ENCODE results near the gene PEF1.

Gene PEF1

DNA sequence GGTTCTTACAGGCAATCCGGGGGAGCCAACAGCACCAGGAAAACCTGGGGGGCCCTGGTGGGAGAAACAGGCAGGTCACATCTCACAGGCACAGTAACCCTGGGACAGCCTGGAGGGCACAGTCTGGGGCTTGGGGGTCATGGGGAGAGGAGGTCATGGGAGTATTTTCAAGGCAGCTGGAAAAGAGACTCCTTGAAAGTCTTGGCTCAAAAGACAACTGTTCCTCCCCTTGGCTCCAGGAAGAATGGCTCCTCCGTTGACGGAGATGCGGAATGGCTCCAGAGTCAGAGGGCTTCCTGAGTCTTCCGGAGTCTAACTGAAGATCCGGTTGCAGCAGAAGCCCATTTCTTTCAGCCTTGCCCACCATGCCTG is 25.9 kb upstream of the PEF1 start:
- DNase-seq: no peak

- peak; percentile 95 for DNase-seq
Measured at GRCh38 chr1:31669786-31670592, 25.3 kb upstream of the PEF1 start.

DNA sequence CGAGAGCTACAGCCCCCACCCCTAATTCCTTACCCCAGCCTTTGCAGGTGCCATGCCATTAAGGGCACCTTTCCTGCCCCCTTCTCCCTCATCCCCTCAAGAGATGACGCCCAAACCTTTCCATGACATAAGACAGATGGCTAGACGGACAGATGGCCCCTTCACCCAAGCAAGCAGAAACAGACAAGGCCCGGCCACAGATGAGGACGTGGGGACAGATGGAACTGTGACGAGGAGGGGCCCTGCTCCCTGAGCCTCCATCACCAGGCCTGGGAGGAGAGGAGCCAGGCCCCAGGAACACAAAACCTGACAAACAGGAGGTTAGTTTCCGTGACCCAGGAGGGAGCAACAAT is 24.7 kb upstream of the PEF1 start:
- DNase-seq: no peak

DNA sequence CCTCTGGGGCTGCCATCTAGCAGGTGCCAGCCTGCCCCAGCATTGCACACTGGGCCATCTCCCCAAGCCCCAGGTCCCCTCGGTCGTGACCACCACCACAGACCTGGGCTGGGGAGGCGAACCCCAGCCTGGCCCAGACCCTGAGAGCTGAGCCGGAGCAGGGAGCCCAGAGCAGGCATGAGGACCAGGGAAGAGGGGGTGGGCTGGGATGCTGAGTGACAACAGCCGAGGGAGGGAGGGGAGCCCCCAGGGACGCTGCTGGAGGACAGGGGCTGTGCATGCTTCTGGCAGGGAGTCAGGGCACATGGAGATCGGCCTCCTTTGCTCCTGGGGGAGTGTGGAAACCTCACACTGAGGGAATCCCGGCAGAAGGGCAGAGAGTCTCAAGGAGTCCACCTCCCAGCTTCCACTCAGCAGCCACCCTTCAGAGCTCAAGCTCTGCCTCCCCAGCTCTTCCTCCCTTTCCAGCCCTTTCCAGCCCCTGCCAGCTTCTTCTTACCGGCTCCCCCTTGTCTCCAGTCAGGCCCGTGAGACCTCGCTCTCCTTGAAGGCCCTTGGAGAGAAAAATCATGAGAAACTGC is 23.7 kb upstream of the PEF1 start:
- no peak for DNase-seq

- DNase-seq: no peak
Measured at GRCh38 chr1:31667065-31667785, 22.5 kb upstream of the PEF1 start.

DNA sequence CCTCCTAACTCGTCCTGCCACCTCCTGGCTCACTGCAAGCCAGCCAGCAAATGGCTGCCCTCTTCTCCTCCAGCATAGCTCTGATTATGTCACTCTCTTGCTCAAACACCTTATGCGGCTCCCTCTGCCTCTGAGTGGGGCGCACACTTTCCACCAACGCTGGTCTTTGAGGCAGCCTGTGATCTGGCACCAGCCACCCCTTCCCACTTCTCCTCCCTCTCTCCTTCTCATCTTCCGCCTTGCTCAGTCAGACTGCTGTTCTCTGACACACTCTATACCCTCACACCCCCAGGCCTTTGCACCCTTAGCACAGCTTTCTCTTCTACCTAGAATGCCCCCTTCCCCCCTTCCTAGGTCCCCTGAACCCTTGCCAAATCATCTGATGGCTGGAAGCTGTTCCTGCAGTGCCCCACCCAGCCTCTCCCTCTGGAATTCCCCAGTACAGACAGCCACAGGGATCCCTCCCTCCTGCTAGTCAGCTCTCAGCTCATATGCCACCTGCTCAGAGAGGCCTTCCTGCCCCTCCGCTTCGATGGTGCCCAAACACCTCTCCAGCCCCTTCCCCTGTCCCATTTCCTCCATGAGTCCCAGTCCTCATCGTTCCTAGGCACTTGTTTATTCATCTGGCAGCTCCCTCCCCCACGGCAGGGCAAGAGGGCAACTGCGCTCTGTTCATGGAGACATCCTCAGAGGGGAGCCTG is 21.7 kb upstream of the PEF1 start:
- no peak for DNase-seq

DNA sequence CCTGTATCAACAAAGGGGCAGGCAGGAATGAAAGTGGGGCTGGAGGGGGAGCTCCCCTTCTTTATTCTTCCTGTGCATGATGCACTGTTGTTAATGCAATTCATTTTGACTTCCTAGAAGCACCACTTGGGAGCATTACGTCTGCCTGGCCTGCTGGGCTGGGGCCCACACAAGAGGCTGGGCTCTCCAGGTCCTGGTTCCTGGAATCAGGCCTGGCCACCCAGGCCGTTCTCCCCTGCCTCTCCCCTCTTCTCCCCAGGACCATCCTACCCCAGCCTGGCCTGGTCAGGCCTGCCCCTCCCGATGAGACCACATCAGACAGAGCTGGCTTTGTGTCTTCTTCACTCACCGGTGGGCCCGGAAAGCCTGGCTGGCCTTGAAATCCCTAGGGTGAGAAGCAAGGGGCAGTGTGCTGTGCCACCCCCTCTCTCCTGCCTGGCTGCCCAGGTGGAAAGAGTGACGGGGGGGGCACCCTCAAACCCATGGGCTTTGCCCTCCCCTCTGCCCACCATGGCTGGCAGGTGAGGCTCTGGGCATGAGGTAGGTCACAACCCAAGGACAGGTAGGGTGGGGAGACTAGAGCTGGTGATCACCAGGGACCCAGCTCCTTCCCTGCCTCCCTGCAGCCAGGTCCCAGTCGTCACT is 20.7 kb upstream of the PEF1 start:
- no peak for DNase-seq

DNA sequence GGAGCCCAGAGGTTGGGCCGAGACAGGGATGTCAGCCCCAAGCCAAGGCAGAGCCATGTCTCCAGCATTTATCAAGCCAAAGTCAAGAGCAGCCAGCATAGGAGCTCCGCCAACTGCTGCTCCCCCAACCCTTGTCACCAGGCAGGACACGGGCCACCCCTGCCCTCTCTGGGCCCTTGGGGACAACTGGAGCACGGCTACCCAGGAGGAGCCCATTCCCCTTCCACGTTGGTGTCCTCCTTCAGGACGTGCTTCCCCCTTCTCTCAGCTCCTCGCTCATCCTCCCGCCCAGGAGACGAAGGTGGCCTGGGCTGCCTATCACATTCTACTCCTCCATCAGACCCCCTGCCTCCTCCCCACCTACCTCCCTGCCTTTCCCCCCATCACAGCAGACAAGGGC is 19.9 kb upstream of the PEF1 start:
- no peak for DNase-seq

DNA sequence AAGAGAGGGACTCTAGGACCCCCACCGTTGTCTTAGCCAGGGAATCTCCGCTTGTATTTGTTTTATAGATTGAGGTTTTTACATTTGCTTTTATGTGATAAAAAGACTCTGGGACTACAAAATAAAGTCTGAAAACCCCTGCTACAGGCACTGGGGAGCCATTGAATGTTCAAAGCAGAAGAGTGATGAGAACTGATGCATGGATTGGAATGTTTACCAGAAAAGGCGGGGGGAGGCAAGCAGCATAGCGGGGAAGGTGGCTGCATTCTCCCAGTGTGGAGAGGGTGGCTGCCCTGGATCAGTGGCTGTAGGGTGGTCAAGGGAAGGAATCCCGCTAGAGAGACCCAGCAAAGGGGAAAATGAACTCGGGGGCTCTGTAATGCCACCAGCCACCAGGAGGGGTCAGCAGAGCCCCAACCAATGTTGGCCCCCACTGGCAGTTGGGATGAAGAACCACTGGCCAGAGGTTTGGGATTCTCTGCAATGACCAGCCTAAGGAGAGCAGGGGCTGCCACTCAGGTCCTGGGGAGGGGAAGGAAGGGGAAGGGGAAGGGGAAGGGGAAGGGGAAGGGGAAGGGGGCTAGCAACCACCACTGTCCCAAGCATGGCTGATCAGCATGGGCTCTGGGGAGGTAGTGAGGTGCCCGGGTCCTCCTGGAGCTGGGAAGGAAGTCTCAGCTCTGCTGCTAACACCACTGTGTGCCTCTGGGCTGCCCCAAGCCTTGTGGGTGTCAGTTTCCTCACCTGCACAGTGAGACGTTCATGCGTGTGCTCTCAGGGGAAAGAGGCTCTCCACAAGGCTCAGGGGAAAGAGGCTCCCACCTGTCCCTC is 19.2 kb upstream of the PEF1 start:
- peak; percentile 29 for DNase-seq

GRCh38 chr1:31662463-31662862 is 17.8 kb upstream of the PEF1 start:
- DNase-seq: no peak

GRCh38 chr1:31661856-31662255 is 17.2 kb upstream of the PEF1 start:
- no peak for DNase-seq

DNA sequence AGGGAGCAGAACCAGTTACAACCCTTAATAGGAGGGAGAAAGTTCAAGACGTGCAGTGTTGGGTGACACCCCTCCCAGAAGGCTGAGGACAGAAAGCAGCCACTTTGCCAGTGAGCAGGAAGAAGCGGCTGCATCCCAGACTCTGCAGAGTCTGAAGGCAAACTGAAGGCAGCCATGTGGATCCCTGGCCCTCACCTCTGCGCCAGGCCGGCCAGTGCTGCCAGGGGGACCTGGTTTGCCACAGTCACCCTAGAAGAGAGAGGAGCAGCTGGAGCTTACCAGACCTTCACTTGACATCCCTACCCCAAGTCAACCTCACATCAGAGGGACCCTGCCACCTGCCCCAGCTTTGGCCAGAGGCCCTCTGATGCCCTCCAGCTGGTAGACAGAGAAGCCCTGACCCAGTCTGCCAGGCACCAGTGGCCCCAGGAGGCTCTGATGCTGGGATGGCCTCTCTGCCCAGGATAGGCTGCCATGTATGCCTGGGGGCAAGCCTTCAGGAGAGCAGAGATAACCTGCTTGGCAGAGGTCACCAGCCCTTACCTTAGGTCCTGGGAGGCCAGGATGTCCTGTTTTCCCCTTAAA is 16.3 kb upstream of the PEF1 start:
- DNase-seq: no peak

- no peak for DNase-seq
Measured at GRCh38 chr1:31659889-31660288, 15.2 kb upstream of the PEF1 start.

DNA sequence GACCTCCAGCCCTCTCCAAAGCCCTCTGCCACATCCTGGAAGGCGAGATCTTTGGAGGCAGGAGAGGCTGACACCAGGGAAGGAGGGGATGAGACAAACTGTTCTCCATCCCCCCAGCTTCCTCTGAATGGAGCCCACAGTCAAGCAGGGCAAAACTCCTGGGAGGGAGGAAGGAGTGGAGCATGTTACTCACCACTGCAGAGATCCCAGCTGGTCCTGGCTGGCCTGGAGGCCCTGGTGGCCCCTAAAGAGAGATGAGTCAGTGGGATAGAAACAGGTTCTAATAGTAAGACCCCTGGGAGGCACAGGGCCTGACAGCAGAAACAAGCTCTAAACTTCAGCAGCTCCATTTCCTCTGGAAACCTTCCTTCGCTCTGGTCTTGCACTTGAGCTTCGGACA is 14.0 kb upstream of the PEF1 start:
- no peak for DNase-seq

DNA sequence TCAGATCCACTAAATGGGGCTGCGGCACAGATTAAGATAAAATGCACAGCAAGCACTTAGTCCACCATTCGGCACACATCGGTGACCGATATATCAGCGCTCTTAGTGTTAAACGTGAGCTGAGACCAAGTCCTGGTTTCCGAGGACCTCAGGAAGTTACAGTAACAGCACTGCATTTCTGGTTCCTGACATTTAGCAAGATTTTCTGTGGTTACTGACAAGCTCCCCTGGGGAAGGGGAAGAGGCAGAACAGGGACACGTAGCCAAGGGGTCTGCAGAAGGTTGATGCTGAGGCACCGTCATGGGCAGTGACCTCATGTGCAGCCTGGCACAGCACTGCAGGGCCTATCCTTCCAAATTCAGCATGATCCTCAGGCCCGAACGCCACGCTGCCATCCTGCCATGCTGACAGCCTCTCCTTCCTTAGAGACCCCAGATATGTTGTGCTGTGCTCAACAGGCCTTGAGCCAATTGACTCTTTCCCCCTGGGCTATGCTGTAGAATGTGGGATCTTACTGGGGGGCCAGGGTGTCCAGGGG is 13.4 kb upstream of the PEF1 start:
- no peak for DNase-seq

DNA sequence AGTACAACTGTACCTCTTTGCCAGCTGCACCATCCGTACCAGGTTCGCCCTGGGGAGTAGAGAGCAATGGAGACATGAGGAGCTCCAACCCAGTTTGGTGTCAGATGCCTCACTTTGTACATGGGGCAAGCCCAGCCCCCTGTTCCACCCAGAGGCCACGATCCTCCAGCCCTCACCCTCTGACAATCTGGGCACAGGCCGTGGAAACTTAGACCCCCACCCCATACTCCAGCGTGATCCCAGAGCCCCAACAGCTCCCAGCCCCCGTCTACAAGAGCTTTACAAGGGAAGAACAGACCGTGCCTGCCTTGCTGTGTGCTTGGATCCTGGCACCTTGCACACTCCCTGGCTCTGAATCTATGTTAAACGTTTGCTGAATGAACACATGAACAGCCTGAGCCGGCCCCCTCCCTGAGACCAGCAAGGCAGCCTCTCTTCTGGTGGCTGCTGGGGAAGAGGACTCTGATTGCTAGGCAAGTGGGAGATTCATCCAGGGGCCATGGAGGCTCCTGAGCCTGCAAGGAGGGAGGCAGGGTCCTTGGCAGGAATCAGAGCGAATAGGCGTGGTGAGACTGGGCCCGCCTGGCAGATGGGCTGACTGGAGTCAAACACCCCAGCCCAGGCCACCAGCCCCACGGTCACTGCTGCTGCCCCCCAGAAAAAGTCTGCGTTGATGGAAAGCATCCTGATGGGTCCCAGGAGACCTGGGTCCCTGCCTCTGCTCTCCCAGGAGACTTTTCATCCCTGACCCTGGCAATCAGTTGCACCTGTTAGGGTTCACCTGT is 12.5 kb upstream of the PEF1 start:
- DNase-seq: no peak

DNA sequence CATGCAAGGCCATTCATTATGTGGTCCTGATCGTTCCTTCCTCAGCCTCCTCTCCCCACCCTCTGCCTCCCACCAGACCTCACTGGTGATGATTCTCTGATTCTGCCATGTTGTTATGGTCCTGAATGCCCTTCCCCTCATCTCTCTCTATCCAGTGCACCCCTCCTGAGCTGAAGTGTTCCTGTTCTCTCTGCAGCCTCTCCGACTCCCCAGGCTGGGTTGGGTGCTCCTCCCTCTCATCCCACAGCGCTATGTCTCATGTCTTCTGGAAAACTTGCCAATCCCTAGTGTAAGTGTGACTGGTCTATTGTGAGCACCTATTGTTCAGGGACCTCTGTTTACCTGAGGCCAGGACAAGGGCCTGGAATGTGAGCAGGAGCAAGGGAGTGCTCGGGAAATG is 11.1 kb upstream of the PEF1 start:
- no peak for DNase-seq

GRCh38 chr1:31655104-31655503 is 10.4 kb upstream of the PEF1 start:
- no peak for DNase-seq

GRCh38 chr1:31654474-31654776 is 9.7 kb upstream of the PEF1 start:
- DNase-seq: no peak

GRCh38 chr1:31653717-31654473 is 9.2 kb upstream of the PEF1 start:
- no peak for DNase-seq
